Mesendoderm (in vitro differentiated cells): ENCODE results near the gene CDK5RAP2.
"Not testable (repeated sequence)": the region's sequence is repeated elsewhere in the genome, so short reads cannot be mapped to it uniquely, and the experiment has no call there.

Experiments used
- DNase-seq: peaks from one replicate; pipeline ENCODE4 v3.0.0; 2013
- H2AK5ac ChIP-seq: 2 replicates; pipeline ENCODE4 v1.6.1; 2013; ENCODE audit warnings: low read length, inconsistent platforms
- H2BK120ac ChIP-seq: 2 replicates; pipeline ENCODE4 v1.6.1; 2013; ENCODE audit warnings: low read depth, mild to moderate bottlenecking, low read length, moderate library complexity, mixed read lengths
- H2BK15ac ChIP-seq: replicated peaks from 2 replicates; pipeline ENCODE4 v1.6.1; 2013; ENCODE audit warnings: low read depth, mild to moderate bottlenecking, moderate library complexity
- H2BK5ac ChIP-seq: 2 replicates; pipeline ENCODE4 v1.6.1; 2013; ENCODE audit warnings: low read length, inconsistent platforms
- H3K18ac ChIP-seq: 2 replicates; pipeline ENCODE4 v1.6.1; 2013; ENCODE audit warnings: mild to moderate bottlenecking, low read length, mixed read lengths
- H3K23ac ChIP-seq: one replicate; pipeline ENCODE4 v1.6.1; 2013; ENCODE audit warnings: low read length
- H3K27ac ChIP-seq: 2 replicates; pipeline ENCODE4 v1.5.1; 2013; ENCODE audit warnings: low read depth, mild to moderate bottlenecking, inconsistent platforms, low read length, moderate library complexity
- H3K27me3 ChIP-seq: 2 replicates; pipeline ENCODE4 v1.6.1; 2013; ENCODE audit warnings: low read length, control low read depth, mild to moderate bottlenecking, inconsistent platforms; ENCODE audit not compliant: insufficient read depth, poor library complexity
- H3K36me3 ChIP-seq: 2 replicates; pipeline ENCODE4 v1.6.1; 2013; ENCODE audit warnings: low read length, inconsistent platforms; ENCODE audit not compliant: control insufficient read depth, insufficient read depth
- H3K4ac ChIP-seq: one replicate; pipeline ENCODE4 v1.6.1; 2013; ENCODE audit warnings: low read depth, mild to moderate bottlenecking, low read length, moderate library complexity
- H3K4me1 ChIP-seq: 2 replicates; pipeline ENCODE4 v1.6.1; 2013; ENCODE audit warnings: low read depth, low read length, inconsistent platforms; ENCODE audit not compliant: control insufficient read depth
- H3K4me2 ChIP-seq: 2 replicates; pipeline ENCODE4 v1.6.1; 2013; ENCODE audit warnings: low read length
- H3K4me3 ChIP-seq: 2 replicates; pipeline ENCODE4 v1.5.1; 2013; ENCODE audit warnings: mild to moderate bottlenecking, low read length
- H3K56ac ChIP-seq: one replicate; pipeline ENCODE4 v1.6.1; 2013; ENCODE audit warnings: low read length
- H3K79me1 ChIP-seq: 2 replicates; pipeline ENCODE4 v1.6.1; 2013; ENCODE audit warnings: low read length, inconsistent platforms
- H3K79me2 ChIP-seq: 2 replicates; pipeline ENCODE4 v1.6.1; 2013; ENCODE audit warnings: mild to moderate bottlenecking, low read length; ENCODE audit not compliant: control insufficient read depth, insufficient read depth
- H3K9ac ChIP-seq: 2 replicates; pipeline ENCODE4 v1.6.1; 2013; ENCODE audit warnings: low read length, inconsistent platforms
- H4K5ac ChIP-seq: one replicate; pipeline ENCODE4 v1.6.1; 2013; ENCODE audit warnings: low read length
- H4K8ac ChIP-seq: one replicate; pipeline ENCODE4 v1.6.1; 2013; ENCODE audit warnings: low read depth, mild to moderate bottlenecking, control low read depth, low read length, moderate library complexity
- WGBS: extraction: QIAGEN DNeasy Blood & Tissue Kit; methylation state at CpG from one replicate; pipeline ENCODE4 v1.1.7; 2013; ENCODE audit warnings: low lambda C conversion rate, missing lambda C conversion rate; ENCODE audit not compliant: insufficient coverage; ENCODE audit errors: extremely low coverage; 5-methylcytosine and 5-hydroxymethylcytosine counted together

The CDK5RAP2 gene

DNA sequence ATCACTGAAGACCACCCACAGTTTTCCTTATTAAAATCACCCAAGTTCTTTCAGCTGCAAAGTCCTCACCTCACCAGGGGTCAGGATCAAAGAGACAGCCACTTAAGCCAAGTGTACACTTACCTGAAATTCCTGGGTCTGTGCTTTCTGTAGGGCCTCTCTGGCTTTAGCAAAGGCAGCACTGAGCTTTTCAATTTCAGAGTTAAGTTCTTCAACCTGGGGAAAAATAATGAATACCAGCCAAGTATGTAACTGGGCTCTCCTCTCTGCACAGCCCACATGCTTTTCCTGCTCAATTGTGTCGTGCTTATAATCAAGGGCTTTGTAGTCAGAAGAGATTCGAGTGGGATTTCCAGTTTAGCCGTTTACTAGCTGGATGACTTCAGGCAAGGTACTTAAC lies 55.1 kb downstream of the CDK5RAP2 start:
- H2AK5ac ChIP-seq = no peak overlapping the region
- peaks cover 6% of the 10 kb centered on the region for H3K36me3 ChIP-seq

GRCh38 chr9:120524038-120524437 lies 55.9 kb downstream of the CDK5RAP2 start:
- Histone ChIP-seq H3K4ac (no peak overlapping the region), H3K79me1 (no peaks in the 10 kb centered on the region), H3K27ac (no peak overlapping the region), H4K5ac (no peak overlapping the region), H4K8ac (no peak overlapping the region), H3K4me2 (no peak overlapping the region), H3K4me3 (no peak overlapping the region), H3K9ac (no peak overlapping the region), H3K56ac (no peak overlapping the region), H3K23ac (no peak overlapping the region), H3K36me3 (peaks cover 6% of the 10 kb centered on the region), H2BK5ac (no peak overlapping the region), H3K27me3 (no peaks in the 10 kb centered on the region), H3K18ac (no peak overlapping the region), H3K4me1 (no peaks in the 10 kb centered on the region), H3K79me2 (no peaks in the 10 kb centered on the region), H2AK5ac (no peak overlapping the region), H2BK15ac (no peak overlapping the region), H2BK120ac (no peak overlapping the region)
- no CpG with 5 or more reads among the region's 3 CpGs for WGBS
- DNase-seq = no peak

More for the DNA sequence above, 55.1 kb downstream of the CDK5RAP2 start:
- Histone ChIP-seq H4K8ac (no peak overlapping the region), H3K79me2 (no peaks in the 10 kb centered on the region), H3K4me3 (no peak overlapping the region), H3K79me1 (no peaks in the 10 kb centered on the region), H3K4me2 (no peak overlapping the region), H3K27me3 (no peaks in the 10 kb centered on the region), H3K23ac (no peak overlapping the region), H3K18ac (no peak overlapping the region), H4K5ac (no peak overlapping the region), H3K56ac (no peak overlapping the region), H3K9ac (no peak overlapping the region), H3K4ac (no peak overlapping the region), H2BK120ac (no peak overlapping the region), H2BK15ac (no peak overlapping the region), H2BK5ac (no peak overlapping the region), H3K27ac (no peak overlapping the region), H3K4me1 (no peaks in the 10 kb centered on the region)
- no peak for DNase-seq
- no CpG with 5 or more reads among the region's 3 CpGs for WGBS

GRCh38 chr9:120522558-120522957 lies 57.4 kb downstream of the CDK5RAP2 start:
- H2AK5ac ChIP-seq = no peak overlapping the region
- no peak overlapping the region for H3K27ac ChIP-seq
- H3K79me1 ChIP-seq = no peaks in the 10 kb centered on the region
- H3K36me3 ChIP-seq = peaks cover 6% of the 10 kb centered on the region
- H3K4me3 ChIP-seq = no peak overlapping the region
- H3K4me2 ChIP-seq = no peak overlapping the region
- WGBS = no CpG with 5 or more reads among the region's 1 CpG
- no peak overlapping the region for H3K4ac ChIP-seq
- H4K8ac ChIP-seq = no peak overlapping the region
- no peak overlapping the region for H4K5ac ChIP-seq
- H3K79me2 ChIP-seq = no peaks in the 10 kb centered on the region
- H2BK15ac ChIP-seq = no peak overlapping the region
- H3K27me3 ChIP-seq = no peaks in the 10 kb centered on the region
- H3K56ac ChIP-seq = no peak overlapping the region
- H2BK120ac ChIP-seq = no peak overlapping the region
- no peak overlapping the region for H3K23ac ChIP-seq
- H3K9ac ChIP-seq = no peak overlapping the region
- H3K4me1 ChIP-seq = no peaks in the 10 kb centered on the region
- H3K18ac ChIP-seq = no peak overlapping the region
- DNase-seq = no peak
- H2BK5ac ChIP-seq = no peak overlapping the region

- Histone ChIP-seq H3K27ac (no peak overlapping the region), H2AK5ac (no peak overlapping the region), H3K36me3 (peaks cover 6% of the 10 kb centered on the region), H3K79me2 (no peaks in the 10 kb centered on the region), H3K4ac (no peak overlapping the region), H3K56ac (no peak overlapping the region), H2BK120ac (no peak overlapping the region), H4K5ac (no peak overlapping the region), H3K27me3 (no peaks in the 10 kb centered on the region), H3K23ac (no peak overlapping the region), H3K79me1 (no peaks in the 10 kb centered on the region), H3K4me1 (no peaks in the 10 kb centered on the region), H2BK15ac (no peak overlapping the region), H3K9ac (no peak overlapping the region), H2BK5ac (no peak overlapping the region), H3K4me2 (no peak overlapping the region), H3K4me3 (no peak overlapping the region), H4K8ac (no peak overlapping the region), H3K18ac (no peak overlapping the region)
- DNase-seq = no peak
Observed at GRCh38 chr9:120522032-120522431, 57.9 kb downstream of the CDK5RAP2 start.

- H3K27ac ChIP-seq = no peak overlapping the region
- H3K4ac ChIP-seq = no peak overlapping the region
- no peak overlapping the region for H3K23ac ChIP-seq
- no peak overlapping the region for H3K9ac ChIP-seq
- H3K4me1 ChIP-seq = no peaks in the 10 kb centered on the region
- no peak overlapping the region for H2AK5ac ChIP-seq
- no peaks in the 10 kb centered on the region for H3K27me3 ChIP-seq
- H3K18ac ChIP-seq = no peak overlapping the region
- no peak overlapping the region for H2BK15ac ChIP-seq
- no CpG with 5 or more reads among the region's 2 CpGs for WGBS
- peaks cover 2% of the 10 kb centered on the region for H3K36me3 ChIP-seq
- H3K79me1 ChIP-seq = no peaks in the 10 kb centered on the region
- no peak overlapping the region for H3K4me2 ChIP-seq
- H2BK5ac ChIP-seq = no peak overlapping the region
- H3K79me2 ChIP-seq = no peaks in the 10 kb centered on the region
- no peak overlapping the region for H3K4me3 ChIP-seq
- no peak overlapping the region for H4K8ac ChIP-seq
- no peak overlapping the region for H3K56ac ChIP-seq
- no peak for DNase-seq
- no peak overlapping the region for H4K5ac ChIP-seq
- no peak overlapping the region for H2BK120ac ChIP-seq
Observed at GRCh38 chr9:120521101-120521500, 58.9 kb downstream of the CDK5RAP2 start.

DNA sequence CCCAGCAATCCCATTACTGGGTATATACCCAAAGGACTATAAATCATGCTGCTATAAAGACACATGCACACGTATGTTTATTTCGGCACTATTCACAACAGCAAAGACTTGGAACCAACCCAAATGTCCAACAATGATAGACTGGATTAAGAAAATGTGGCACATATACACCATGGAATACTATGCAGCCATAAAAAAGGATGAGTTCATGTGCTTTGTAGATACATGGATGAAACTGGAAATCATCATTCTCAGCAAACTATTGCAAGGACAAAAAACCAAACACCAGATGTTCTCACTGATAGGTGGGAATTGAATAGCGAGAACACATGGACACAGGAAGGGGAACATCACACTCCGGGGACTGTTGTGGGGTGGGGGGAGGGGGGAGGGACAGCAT lies 64.0 kb downstream of the CDK5RAP2 start:
- H2BK15ac ChIP-seq, H3K4me3 ChIP-seq, H4K8ac ChIP-seq, H3K4me1 ChIP-seq, H3K4ac ChIP-seq, H3K23ac ChIP-seq, H2BK120ac ChIP-seq, H3K79me1 ChIP-seq, H3K4me2 ChIP-seq, H4K5ac ChIP-seq, H2BK5ac ChIP-seq, H3K36me3 ChIP-seq, H3K9ac ChIP-seq, H3K27ac ChIP-seq, H3K56ac ChIP-seq, H2AK5ac ChIP-seq, H3K27me3 ChIP-seq, DNase-seq, H3K79me2 ChIP-seq, H3K18ac ChIP-seq: not testable (repeated sequence)
- WGBS = no CpG with 5 or more reads among the region's 4 CpGs
